ENCODE results near the gene KCNS3.

KCNS3 gene

DNA sequence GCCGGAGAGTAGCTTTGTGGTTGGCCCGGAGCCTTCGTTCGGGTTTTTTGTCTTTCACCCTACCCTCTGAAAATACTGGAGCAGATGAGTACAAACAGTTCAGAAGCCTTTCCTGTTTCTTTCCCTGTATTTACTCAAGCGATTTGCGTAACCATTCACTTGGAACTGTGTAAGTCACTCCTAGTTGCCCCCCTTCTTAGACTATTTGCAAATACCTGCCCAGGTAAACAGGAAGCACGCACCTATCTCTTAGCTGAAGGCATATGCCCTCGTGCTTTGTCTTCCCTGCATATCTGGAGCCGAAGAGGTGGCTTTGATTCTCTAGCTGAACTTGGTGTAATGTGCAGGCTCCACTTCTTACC, 1.4 kb downstream of the KCNS3 start:
- Histone ChIP-seq H3K4me3 (ENCODE audit: insufficient read depth in 1 of 2, low read depth in 1 of 2, low read length in 2 of 2) (no peak overlapping the region), H2BK15ac (ENCODE audit: low read depth, poor library complexity, severe bottlenecking) (no peak overlapping the region), H2AFZ (ENCODE audit: low read depth, low read length) (no peak overlapping the region), H4K91ac (ENCODE audit: low read length) (no peak overlapping the region), H3K9me3 (ENCODE audit: control insufficient read depth, low read length) (no peaks in the 10 kb centered on the region), H2BK5ac (ENCODE audit: low read depth, low read length, poor library complexity, severe bottlenecking) (no peak overlapping the region), H3K4me1 (ENCODE audit: control insufficient read depth, insufficient read depth, low read depth, low read length) (peaks cover 17% of the 10 kb centered on the region), H2BK12ac (ENCODE audit: low read length in 2 of 2) (peak overlapping the region in 1 of 2 experiments; percentile 25), H4K8ac (ENCODE audit: low read length) (no peak overlapping the region), H2AK5ac (ENCODE audit: low read length, severe bottlenecking) (no peak overlapping the region), H3K79me1 (replicated peaks; ENCODE audit: low read length, poor library complexity, severe bottlenecking) (peaks cover 14% of the 10 kb centered on the region), H3K14ac (ENCODE audit: low read length in 2 of 2) (no peak overlapping the region), H3K4ac (ENCODE audit: low read depth in 1 of 2, low read length in 2 of 2) (no peak overlapping the region), H3K36me3 (ENCODE audit: control insufficient read depth in 1 of 2, insufficient read depth in 2 of 2, low read depth in 1 of 2, low read length in 2 of 2) (no peaks in the 10 kb centered on the region), H3K27me3 (ENCODE audit: control insufficient read depth in 1 of 2, insufficient read depth in 1 of 2, low read length in 2 of 2) (peaks cover 23 to 57% of the 10 kb centered on the region in 2 experiments), H3K18ac (ENCODE audit: low read depth in 1 of 2, low read length in 2 of 2) (no peak overlapping the region), H3K4me2 (ENCODE audit: low read length, poor library complexity, severe bottlenecking) (peak overlapping the region; percentile 70), H3K9ac (ENCODE audit: low read length) (no peak overlapping the region), H2BK120ac (ENCODE audit: low read depth, low read length) (no peak overlapping the region), H3K23ac (ENCODE audit: low read length in 2 of 2) (no peak overlapping the region), H3K27ac (ENCODE audit: low read length, poor library complexity, severe bottlenecking) (no peak overlapping the region)
- DNase-seq: no peak
- WGBS: 24% methylated on average over 9 of the region's 9 CpGs

DNA sequence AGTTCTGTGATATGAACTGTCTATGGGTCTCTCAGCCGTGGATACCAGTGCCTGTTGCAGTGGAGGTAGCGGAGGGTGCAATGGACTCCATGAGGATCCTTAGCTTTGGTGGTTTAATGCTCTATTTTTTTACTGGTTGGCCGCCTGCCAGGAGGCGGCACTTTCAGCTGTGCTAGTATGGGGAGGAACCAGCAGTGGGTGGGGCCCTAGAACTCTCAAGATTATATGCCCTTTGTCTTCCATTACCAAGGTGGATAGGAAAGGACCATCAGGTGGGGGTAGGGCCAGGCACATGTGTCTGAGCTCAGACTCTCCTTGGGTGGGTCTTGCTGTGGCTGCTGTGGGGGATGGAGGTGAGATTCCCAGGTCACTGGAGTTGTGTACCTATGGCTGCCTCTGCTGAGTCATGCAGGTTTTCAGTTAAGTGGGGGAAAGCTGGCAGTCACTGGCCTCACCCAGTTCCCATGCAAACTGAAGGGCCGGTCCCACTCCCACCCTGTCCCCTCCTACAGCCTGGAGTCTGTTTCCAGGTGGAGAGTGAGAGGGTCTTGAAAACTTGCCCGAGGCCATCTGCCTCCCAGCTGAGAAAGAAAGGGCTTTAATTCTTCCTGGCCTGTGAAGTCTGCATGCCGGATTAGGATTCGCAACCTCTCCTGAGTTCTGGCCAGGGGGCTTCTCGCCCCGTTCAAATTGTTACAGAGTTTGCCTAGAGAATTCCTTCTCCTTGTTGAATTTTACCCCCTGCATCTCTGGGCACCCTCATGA, 14.5 kb downstream of the KCNS3 start:
- WGBS: 68% methylated on average over 10 of the region's 10 CpGs
- Histone ChIP-seq H2BK120ac (ENCODE audit: low read depth, low read length) (no peak overlapping the region), H3K14ac (ENCODE audit: low read length in 2 of 2) (no peak overlapping the region), H2AFZ (ENCODE audit: low read depth, low read length) (no peak overlapping the region), H3K23ac (ENCODE audit: low read length in 2 of 2) (no peak overlapping the region), H3K4me3 (ENCODE audit: insufficient read depth in 1 of 2, low read depth in 1 of 2, low read length in 2 of 2) (no peak overlapping the region), H3K79me1 (replicated peaks; ENCODE audit: low read length, poor library complexity, severe bottlenecking) (peaks cover 16% of the 10 kb centered on the region), H3K4ac (ENCODE audit: low read depth in 1 of 2, low read length in 2 of 2) (no peak overlapping the region), H2BK15ac (ENCODE audit: low read depth, poor library complexity, severe bottlenecking) (no peak overlapping the region), H3K4me1 (ENCODE audit: control insufficient read depth, insufficient read depth, low read depth, low read length) (peaks cover 9% of the 10 kb centered on the region), H2BK12ac (ENCODE audit: low read length in 2 of 2) (no peak overlapping the region), H3K36me3 (ENCODE audit: control insufficient read depth in 1 of 2, insufficient read depth in 2 of 2, low read depth in 1 of 2, low read length in 2 of 2) (no peaks in the 10 kb centered on the region), H2AK5ac (ENCODE audit: low read length, severe bottlenecking) (peak overlapping the region; percentile 58), H3K4me2 (ENCODE audit: low read length, poor library complexity, severe bottlenecking) (no peak overlapping the region), H3K9me3 (ENCODE audit: control insufficient read depth, low read length) (no peaks in the 10 kb centered on the region), H4K8ac (ENCODE audit: low read length) (no peak overlapping the region), H3K18ac (ENCODE audit: low read depth in 1 of 2, low read length in 2 of 2) (no peak overlapping the region), H3K27ac (ENCODE audit: low read length, poor library complexity, severe bottlenecking) (no peak overlapping the region), H2BK5ac (ENCODE audit: low read depth, low read length, poor library complexity, severe bottlenecking) (no peak overlapping the region), H3K27me3 (ENCODE audit: control insufficient read depth in 1 of 2, insufficient read depth in 1 of 2, low read length in 2 of 2) (no peaks in the 10 kb centered on the region), H3K9ac (ENCODE audit: low read length) (no peak overlapping the region), H4K91ac (ENCODE audit: low read length) (no peak overlapping the region)
- no peak for DNase-seq

GRCh38 chr2:17894005-17894404, 15.5 kb downstream of the KCNS3 start:
- Histone ChIP-seq H3K9me3 (ENCODE audit: control insufficient read depth, low read length) (no peaks in the 10 kb centered on the region), H3K4me3 (ENCODE audit: insufficient read depth in 1 of 2, low read depth in 1 of 2, low read length in 2 of 2) (no peak overlapping the region), H3K27me3 (ENCODE audit: control insufficient read depth in 1 of 2, insufficient read depth in 1 of 2, low read length in 2 of 2) (no peaks in the 10 kb centered on the region), H3K27ac (ENCODE audit: low read length, poor library complexity, severe bottlenecking) (no peak overlapping the region), H3K14ac (ENCODE audit: low read length in 2 of 2) (no peak overlapping the region), H3K4ac (ENCODE audit: low read depth in 1 of 2, low read length in 2 of 2) (no peak overlapping the region), H2BK15ac (ENCODE audit: low read depth, poor library complexity, severe bottlenecking) (no peak overlapping the region), H4K91ac (ENCODE audit: low read length) (no peak overlapping the region), H2BK5ac (ENCODE audit: low read depth, low read length, poor library complexity, severe bottlenecking) (no peak overlapping the region), H3K4me2 (ENCODE audit: low read length, poor library complexity, severe bottlenecking) (no peak overlapping the region), H3K4me1 (ENCODE audit: control insufficient read depth, insufficient read depth, low read depth, low read length) (peaks cover 9% of the 10 kb centered on the region), H3K9ac (ENCODE audit: low read length) (no peak overlapping the region), H3K18ac (ENCODE audit: low read depth in 1 of 2, low read length in 2 of 2) (no peak overlapping the region), H2BK120ac (ENCODE audit: low read depth, low read length) (no peak overlapping the region), H3K23ac (ENCODE audit: low read length in 2 of 2) (no peak overlapping the region), H3K79me1 (replicated peaks; ENCODE audit: low read length, poor library complexity, severe bottlenecking) (peaks cover 17% of the 10 kb centered on the region), H2AK5ac (ENCODE audit: low read length, severe bottlenecking) (no peak overlapping the region), H3K36me3 (ENCODE audit: control insufficient read depth in 1 of 2, insufficient read depth in 2 of 2, low read depth in 1 of 2, low read length in 2 of 2) (no peaks in the 10 kb centered on the region), H2AFZ (ENCODE audit: low read depth, low read length) (no peak overlapping the region), H4K8ac (ENCODE audit: low read length) (no peak overlapping the region), H2BK12ac (ENCODE audit: low read length in 2 of 2) (no peak overlapping the region)
- no peak for DNase-seq
- WGBS: no CpG with 5 or more reads among the region's 1 CpG

DNA sequence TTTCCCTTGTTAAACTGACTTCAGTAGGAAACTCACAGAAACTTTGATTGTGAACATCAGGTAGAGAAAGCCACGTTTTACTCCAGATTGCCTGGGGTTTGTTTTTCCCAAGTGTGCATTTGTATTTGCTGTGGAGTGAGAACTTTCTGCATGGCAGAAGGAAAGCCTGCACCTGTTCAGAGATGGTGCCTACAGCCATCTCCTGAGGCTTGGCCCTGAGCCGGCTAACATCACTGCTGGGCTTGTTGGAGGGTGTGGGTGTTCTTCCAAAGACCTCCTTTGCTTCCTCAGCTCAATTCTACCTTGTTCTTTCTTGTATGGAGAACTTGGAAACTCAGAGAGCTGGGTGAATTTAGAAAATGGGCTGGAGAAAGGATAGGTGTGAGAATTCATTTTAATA, 16.1 kb downstream of the KCNS3 start:
- no peaks in the 10 kb centered on the region for H3K27me3 ChIP-seq (ENCODE audit: control insufficient read depth in 1 of 2, insufficient read depth in 1 of 2, low read length in 2 of 2)
- no peak overlapping the region for H2AK5ac ChIP-seq (ENCODE audit: low read length, severe bottlenecking)
- no peak overlapping the region for H3K4me3 ChIP-seq (ENCODE audit: insufficient read depth in 1 of 2, low read depth in 1 of 2, low read length in 2 of 2)
- H4K91ac ChIP-seq (ENCODE audit: low read length): no peak overlapping the region
- no peak overlapping the region for H2AFZ ChIP-seq (ENCODE audit: low read depth, low read length)
- no peaks in the 10 kb centered on the region for H3K36me3 ChIP-seq (ENCODE audit: control insufficient read depth in 1 of 2, insufficient read depth in 2 of 2, low read depth in 1 of 2, low read length in 2 of 2)
- 76% methylated on average over 2 of the region's 2 CpGs for WGBS
- no peak overlapping the region for H3K23ac ChIP-seq (ENCODE audit: low read length in 2 of 2)
- H3K9me3 ChIP-seq (ENCODE audit: control insufficient read depth, low read length): no peaks in the 10 kb centered on the region
- no peak overlapping the region for H2BK15ac ChIP-seq (ENCODE audit: low read depth, poor library complexity, severe bottlenecking)
- H3K4me2 ChIP-seq (ENCODE audit: low read length, poor library complexity, severe bottlenecking): no peak overlapping the region
- no peak overlapping the region for H3K18ac ChIP-seq (ENCODE audit: low read depth in 1 of 2, low read length in 2 of 2)
- H3K27ac ChIP-seq (ENCODE audit: low read length, poor library complexity, severe bottlenecking): no peak overlapping the region
- H3K14ac ChIP-seq (ENCODE audit: low read length in 2 of 2): no peak overlapping the region
- DNase-seq: no peak
- peaks cover 9% of the 10 kb centered on the region for H3K4me1 ChIP-seq (ENCODE audit: control insufficient read depth, insufficient read depth, low read depth, low read length)
- H3K9ac ChIP-seq (ENCODE audit: low read length): no peak overlapping the region
- peaks cover 17% of the 10 kb centered on the region for H3K79me1 ChIP-seq (replicated peaks; ENCODE audit: low read length, poor library complexity, severe bottlenecking)
- no peak overlapping the region for H4K8ac ChIP-seq (ENCODE audit: low read length)
- no peak overlapping the region for H2BK5ac ChIP-seq (ENCODE audit: low read depth, low read length, poor library complexity, severe bottlenecking)
- no peak overlapping the region for H3K4ac ChIP-seq (ENCODE audit: low read depth in 1 of 2, low read length in 2 of 2)
- H2BK12ac ChIP-seq (ENCODE audit: low read length in 2 of 2): no peak overlapping the region
- H2BK120ac ChIP-seq (ENCODE audit: low read depth, low read length): no peak overlapping the region
